ENCODE measurements around the gene KAZN.

Gene KAZN

DNA sequence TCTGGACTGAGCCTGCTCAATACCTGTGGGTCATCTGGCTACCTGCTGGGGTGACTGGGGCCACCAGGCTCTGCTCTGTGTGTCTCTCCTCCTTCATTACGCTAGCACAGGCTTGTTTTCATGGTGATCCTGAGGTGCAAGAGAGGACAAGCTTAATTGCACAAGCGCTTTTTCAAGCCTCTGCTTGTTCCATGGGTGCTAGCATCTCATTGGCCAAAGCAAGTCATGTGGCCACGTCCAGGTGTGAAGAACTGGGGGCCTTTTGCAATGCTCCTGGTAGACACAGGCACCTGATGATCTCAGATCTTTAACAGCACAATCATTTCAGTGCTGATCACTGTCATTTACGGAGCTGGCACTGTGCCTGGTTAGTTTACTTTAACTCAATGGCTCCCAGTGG is 114.6 kb downstream of the KAZN start:
- no peak for DNase-seq (ENCODE audit: low read depth in 2 of 2)

DNA sequence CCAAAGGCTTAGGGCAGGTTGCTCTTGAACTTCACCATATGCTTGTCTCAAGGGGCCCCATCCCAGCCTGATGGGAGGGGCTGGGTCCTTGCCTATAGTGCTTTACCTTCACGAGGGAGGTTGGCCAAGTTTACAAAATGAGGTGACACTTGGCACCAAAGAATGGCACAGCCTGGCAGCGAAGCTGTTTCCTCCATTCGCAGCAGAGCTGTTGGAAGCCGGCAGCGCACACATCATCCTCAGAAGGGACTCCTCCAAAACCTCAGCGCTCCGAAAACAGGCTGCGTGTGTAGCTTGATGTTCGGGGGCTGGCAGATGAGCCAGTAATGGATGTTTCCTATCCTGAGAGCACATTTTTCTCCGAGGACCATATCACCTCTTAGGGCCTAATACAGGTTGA is 116.8 kb downstream of the KAZN start:
- no peak for DNase-seq (ENCODE audit: low read depth in 2 of 2)

DNA sequence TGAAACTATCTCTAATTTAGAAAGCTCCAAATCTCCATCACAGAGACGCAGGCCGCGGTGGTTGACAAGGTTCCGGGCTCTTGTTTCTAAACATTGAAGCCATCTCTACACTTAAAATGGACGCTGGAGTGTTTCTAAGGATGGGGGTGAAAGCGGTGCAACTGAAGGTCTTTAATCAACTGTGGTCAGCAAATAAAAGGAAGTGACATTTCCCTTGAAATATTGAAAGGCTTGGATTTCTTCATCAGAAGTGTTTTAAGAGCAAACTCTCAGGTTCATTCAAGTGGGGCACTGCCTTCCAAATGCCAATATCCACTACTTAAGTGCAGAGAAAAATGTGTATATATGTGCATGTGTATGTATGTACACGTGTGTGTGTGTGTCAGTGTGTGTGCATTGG is 117.3 kb downstream of the KAZN start:
- no peak for DNase-seq (ENCODE audit: low read depth in 2 of 2)

DNA sequence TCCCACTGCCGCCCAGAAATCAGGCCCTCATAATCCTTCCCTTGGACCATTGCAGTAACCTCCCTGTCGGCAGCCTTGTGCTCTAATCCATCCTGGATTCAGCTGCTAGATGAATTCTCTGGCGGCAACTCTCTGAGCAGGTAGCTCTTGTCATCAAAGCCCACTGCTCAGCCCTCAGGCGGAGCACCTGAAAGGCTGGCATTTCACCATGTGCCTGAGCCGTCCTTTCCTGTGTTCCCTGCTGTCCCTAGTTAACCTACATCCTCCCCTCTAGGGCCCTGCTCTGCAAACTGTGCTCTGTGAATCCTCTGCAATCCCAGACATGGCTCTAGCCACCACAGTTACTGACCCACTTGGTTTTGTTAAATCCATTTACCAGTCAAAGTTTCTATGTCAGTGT is 118.0 kb downstream of the KAZN start:
- DNase-seq (ENCODE audit: low read depth in 2 of 2) = no peak

DNA sequence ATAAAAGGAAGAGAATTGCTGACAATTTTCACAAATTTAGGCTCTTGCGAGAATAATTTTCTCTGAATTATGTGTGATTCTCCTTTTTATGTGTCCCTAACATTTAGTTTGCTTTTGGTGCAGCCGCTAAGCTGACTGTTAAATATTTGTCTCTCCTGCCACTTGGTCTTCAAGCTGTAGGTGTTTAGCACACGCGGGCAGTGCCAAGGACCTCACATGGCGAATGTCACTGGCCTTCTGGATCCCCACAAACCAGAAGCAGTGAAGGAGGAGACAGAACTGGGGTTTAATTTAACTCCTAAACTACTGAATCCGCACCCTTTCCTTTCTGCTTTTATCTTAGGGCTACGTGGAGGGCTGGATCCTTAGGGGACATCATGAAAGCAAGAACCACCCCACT is 120.0 kb downstream of the KAZN start:
- DNase-seq (ENCODE audit: low read depth in 2 of 2) = no peak

DNA sequence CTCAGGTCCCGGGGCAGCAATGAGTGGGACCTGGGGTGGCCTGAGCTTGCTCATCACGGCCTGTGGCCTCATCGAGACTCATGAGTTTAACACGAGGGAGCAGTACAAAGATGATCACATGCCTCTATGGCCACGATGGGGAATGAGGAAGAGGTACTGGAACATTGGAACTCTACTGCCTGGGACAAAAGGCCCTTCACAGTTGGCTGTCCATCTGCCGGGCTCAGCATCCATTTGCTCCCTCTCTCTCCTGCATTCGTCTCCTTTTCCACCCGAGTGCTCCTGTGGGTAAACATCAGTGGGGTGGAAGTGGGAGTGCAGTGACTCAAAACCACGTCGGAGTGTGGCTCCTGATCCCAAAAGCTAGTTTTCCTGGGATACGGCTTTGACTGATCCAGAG is 124.9 kb downstream of the KAZN start:
- no peak for DNase-seq (ENCODE audit: low read depth in 2 of 2)

DNA sequence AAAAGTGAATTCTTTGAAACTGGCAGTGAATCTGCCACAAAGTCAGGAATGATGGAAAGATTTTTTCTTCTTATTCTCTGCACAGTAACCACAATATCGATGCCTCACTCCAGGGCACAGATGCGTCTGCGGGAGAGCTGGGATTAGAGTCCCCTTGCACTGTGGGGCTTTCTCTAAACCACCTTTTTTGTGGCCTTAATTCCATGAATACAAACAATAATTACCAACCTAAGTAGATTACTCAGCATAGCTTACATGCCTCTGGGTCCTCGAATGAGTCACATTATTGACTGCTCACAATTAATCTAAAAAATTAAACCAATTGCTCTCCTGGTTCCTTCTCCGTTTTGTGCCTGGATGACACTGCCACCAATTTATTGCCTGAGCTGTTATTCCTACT is 125.8 kb downstream of the KAZN start:
- DNase-seq (ENCODE audit: low read depth in 2 of 2) = no peak

DNA sequence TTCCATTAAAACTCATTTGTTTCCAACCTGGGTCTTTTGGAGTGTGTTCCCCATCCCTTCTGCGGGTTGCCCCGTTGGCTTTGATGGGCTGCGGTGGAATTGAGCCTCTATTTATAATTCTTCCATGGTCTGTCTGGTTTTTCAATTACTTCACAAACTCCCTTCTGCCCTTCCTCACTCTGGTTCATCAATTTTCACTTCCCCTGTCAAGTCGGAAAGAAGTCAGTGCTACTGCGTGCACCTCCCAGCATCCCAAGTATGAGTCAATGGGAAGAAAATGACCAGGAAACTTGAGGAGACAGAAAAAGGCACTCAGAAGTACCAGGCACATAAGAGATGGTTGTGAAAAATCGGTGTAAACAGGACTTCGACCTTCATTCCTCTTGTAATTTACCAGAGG is 126.2 kb downstream of the KAZN start:
- no peak for DNase-seq (ENCODE audit: low read depth in 2 of 2)

DNA sequence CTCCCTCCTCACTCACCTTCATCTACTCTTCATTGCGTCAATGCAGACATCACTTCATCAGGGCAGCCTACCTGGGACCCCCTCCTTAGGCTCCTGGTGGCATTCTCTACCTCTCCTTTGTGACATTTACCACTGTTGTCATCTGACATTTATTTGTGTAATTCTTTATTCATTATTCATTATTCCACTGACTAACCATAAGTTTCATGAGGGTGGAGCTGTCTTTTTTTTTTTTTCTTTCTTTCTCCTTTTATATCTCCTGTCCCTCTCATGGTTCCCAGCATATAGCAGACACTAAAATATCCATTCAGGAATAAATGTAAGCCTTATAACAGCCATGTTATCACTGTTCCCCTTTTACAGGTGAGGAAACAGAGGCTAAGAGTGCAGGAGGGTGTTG is 126.8 kb downstream of the KAZN start:
- DNase-seq (ENCODE audit: low read depth in 2 of 2) = no peak

DNA sequence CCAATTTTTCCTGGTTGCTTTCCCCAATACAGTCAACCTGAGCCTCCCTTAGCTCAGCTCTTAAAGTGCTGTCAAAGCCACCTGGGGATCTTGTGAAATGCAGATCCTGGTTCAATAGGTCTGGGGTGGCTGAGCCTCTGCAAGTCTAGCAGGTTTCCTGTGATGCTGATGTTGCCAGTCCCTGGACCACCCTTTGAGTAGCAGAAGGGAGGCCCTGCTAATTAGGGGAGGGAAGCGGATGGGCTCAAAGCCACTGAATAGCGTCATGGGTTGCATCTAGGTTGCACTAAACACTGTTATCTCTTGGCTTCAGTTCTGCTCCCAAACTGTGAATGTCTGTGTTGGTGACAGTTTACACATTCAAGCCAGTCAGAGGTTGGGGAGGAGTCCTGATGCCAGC is 127.2 kb downstream of the KAZN start:
- no peak for DNase-seq (ENCODE audit: low read depth in 2 of 2)

DNA sequence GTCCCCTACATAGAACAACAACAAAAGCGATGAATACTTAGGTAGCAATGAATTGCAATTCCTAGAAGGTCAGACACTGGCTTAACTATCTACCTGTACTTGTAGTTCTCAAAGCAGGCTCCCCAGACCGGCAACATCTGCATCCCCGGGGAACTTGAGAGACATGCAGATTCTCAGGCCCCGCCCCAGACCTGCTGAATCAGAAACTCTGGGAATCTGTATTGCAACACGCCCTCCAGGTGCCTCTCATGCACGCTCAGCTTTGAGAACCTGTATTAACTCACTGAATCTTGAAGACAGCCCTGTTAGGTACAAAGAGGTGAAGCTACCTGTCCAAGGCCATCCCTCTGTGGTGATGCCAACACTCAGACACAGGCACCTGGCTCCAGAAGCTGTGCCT is 128.1 kb downstream of the KAZN start:
- no peak for DNase-seq (ENCODE audit: low read depth in 2 of 2)

DNA sequence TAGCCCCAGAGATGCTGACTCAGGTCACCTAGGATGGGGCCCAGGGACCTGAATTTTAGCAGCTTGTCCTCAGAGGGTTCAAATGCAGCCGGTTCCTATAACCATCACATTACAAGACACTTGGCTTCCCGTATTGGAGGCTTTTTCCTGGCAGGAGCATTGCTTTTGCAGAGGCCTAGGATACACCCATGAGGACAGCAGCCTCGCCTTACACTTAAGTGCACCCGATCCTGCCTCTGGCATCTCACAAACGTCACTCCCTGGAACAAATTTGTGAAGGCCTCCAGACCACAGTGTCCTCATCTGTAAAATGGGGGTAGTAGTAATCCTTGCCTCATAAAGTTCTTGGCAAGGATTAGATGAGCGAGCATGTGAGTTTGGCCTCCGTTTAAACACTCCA is 130.0 kb downstream of the KAZN start:
- DNase-seq (ENCODE audit: low read depth in 2 of 2) = no peak

DNA sequence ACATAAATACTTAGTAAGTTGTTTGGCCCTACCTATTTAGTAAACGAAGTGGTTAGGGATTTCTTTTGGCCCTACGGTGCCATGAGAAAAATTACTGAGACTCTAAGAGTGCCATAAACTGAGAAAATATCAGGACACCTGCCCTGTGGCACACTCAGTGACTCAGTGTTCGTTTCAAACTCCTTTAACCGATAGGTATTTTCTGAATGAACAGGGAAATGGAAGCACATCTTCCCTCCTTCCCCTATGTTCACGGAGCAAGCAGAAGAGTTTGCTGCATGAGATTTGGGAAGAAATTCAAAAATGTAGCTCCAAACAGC is 134.2 kb downstream of the KAZN start:
- DNase-seq (ENCODE audit: low read depth in 2 of 2) = no peak

DNA sequence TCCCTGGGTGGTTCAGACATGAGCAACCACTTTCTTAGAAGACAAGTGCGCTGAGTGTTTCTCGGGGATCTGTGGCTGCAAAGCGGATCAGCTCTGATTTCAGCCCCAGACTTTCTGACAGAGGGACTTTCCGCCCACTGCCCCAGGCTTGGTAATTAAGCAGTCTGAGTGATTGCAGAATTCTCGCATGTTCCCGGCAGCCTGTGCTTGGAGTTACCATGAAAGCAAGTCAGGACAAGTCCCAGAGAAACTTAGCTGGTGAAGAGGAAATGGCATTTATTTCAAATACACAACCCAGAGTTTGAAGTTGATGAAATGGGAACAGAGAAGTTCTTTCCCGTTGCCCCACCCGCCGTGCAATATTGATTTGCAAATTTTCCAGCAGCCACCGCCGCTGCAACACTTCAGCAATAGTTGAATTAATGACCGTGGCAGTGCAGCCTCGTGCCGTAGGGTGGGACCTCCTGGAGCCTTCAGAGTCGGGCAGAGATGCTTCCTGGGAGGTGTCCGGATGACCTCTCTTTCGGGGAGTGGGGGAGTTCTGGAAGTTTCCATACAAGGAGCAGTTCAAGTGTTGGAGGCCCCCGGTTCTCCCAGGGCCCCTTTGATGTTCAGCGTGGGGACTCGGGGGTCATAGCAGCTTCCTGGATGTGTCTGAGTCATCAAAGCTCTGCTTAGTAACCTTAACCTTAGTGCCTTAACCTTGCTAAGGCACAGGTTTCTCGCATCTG is 134.7 kb downstream of the KAZN start:
- DNase-seq (ENCODE audit: low read depth in 2 of 2) = no peak

DNA sequence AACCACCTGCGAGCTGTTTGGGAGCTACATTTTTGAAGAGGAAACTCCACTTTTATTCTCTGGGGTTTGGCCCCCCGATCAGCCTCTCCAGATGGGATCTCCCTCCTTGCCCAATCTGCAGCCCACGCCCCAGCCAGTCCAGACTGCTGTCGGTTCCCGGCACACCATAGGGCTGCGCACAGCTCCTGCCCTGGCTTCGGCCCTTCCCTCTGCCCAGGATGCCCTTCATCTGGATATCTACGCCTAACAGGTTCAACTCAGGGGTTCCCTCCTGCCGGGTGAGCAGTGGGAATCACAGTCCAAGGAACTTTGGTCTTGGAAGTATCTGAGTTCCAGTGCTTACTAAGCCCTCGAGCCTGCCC is 135.3 kb downstream of the KAZN start:
- no peak for DNase-seq (ENCODE audit: low read depth in 2 of 2)

DNA sequence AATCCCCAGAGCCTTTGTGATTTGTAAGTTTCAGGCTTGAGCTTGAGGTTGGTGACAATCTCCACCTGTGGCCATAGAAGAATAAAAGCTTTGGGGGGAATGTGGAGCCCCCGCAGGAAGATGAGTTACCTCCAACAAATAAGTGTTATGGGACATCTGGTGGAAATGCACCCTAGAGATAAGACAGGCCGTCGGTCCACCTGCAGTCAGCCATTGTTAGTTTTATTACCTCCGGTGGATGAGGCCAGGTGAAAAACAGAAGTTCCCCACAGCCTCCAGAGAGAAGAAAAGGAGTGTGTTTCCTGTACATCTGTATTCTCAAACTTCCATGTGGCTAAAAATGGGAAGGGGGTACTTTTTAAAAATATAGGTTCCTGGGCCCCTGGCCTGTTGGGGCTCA is 137.4 kb downstream of the KAZN start:
- no peak for DNase-seq (ENCODE audit: low read depth in 2 of 2)

DNA sequence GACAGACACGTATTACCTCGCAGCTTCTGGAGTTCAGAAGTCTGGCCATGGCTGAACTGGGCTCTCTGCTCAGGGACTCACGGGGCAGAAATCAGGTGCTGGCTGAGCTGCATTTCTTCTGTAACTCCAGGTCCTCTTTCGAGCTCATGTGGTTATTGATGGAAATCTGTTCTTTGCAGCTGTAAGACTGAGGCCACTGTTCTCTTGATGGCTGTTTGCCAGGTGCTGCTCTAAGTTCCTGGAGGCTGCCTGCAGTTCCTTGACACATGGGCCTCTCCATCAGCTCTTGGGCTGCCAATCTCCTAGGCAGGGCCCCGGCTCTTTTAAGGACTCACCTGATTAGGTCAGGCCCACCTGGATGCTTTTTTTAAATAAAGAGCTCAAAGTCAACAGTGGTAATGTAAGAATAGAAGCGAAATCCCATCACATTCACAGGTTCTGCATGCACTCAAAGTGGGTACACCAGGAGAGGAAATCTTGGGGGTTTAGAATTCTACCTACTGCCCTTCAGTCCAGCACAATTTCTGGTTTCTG is 139.1 kb downstream of the KAZN start:
- no peak for DNase-seq (ENCODE audit: low read depth in 2 of 2)

DNA sequence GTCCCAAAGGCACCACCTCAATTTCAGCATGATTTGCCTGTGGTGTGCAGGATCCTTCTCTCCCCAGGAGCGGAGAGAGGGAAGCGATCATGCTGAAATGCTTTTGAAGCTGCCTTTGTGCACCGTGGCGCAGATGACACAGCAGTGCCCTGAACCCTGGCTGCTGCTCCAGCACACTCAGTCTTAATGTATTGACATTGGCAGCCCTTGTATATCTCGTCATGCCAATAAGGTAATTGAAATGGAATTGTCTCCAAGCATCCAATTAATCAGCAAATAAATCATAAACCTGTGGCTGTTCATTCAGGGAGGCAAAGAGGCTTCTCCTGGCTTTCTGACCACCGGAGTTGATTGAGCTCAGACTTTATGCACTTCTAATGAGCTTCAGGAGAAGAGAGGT is 139.8 kb downstream of the KAZN start:
- no peak for DNase-seq (ENCODE audit: low read depth in 2 of 2)

DNA sequence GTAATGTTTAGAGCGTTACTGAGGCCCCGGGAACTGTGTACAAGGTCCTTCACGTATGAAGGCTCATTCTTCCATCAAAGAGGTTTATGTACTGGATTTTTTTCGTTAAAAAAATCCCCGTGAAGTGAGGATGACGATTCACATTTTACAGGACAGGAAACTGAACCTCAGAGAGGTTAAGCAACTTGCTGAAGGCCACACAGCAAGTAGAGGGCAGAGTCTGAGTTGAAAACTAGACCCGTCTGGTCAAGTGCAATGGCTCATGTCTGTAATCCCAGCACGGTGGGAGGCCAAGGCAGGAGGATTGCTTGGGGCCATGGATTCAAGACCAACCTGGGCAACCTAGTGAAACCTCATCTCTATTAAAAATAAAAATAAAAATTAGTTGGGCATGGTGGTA is 140.2 kb downstream of the KAZN start:
- DNase-seq (ENCODE audit: low read depth in 2 of 2) = no peak

DNA sequence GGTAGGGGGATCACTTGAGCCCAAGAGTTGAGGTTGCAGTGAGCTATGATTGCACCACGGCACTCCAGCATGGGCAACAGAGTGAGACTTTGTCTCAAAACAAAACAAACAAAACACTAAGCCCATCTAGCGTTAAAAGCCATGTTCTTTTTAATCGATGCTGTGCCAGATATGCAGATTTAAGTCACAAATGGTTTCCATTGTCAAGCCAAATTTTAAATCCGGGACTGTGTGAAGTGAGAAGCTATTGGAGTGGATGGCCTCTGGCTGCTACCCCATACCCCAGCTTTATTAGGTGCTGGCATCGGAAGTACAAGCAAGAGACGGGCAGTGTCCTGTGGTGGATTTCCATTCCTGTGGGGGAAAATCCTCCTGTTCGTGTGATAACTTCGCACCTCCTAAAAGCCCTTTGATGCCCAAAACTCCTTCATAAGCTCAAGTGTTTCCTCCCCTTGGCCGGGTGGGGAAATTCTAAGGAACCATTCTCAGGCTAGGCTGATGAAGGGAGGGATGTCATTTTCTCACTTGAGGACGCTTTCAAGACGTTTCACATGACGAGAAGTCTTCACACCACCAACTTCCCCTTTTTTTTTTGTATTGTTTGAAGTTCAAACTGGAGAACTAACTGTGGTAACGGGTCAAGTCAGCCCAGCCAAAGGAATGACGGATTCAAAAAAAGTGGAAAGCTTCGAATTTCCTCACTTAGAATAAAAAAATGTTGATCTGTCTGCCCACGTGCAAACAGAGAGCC is 140.8 kb downstream of the KAZN start:
- DNase-seq (ENCODE audit: low read depth in 2 of 2) = no peak

DNA sequence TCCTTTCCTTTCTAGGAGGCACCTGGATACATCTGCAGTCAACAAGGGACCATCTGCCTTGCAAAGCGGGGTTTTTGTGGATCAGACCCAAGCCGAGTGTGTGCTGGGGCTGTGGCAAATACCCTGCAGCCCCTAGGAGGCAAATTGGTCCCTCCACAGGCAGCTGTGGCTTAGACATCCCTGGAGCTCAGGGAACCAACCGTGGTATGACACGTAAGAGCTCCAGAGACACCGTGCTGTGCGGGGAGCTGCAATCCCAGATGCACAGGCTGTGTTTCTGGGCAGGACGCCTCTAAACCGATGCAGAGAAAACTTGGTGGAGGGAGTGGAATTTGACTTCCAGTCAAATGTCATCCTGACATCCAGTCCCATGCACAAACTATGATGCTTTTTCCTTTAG is 141.5 kb downstream of the KAZN start:
- DNase-seq (ENCODE audit: low read depth in 2 of 2) = no peak

DNA sequence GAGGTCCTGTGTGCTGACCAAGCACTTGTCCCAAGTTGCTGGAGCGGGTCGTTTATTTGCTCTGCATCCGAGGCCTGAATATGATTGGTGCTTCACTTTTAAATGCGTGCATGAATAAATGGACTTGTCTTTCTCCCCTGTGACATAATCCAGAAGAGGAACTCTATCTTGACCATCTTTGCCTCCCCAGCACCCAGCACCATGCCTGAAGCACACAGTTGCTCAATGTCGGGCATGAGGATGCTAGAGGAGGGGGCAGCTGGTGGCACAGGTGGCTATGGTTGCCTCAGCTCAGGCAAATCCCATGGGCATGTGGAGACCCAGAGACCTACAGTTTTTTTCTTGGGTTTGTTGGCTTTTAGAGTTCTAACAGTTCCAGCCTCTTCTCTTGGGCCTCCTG is 142.6 kb downstream of the KAZN start:
- DNase-seq (ENCODE audit: low read depth in 2 of 2) = no peak

DNA sequence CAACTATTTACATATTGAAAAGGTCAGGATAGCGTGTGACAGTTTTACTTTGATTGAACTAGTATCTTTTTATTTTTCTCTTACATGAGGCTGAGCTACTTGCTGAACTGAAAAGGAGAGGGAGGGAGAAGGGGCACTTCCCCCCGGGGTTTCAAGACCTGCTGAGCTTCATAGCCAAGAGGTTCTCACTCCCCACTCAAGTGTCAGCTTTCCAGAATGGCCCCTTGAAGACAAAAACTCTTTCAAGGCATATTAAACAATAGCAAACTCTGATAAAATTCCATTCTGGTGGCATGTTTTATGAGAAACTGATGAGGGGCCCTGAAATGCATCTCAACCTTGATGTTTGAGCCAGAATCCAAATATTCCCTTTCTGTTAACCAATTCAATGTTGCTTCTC is 143.0 kb downstream of the KAZN start:
- DNase-seq (ENCODE audit: low read depth in 2 of 2) = no peak

All from stimulated activated CD8-positive, alpha-beta memory T cell treated with anti-CD3 and anti-CD28 coated beads, Interleukin-2, amount 100 ng/mL, for 48 hours (primary cell).